ENCODE results near the gene PHEX.

PHEX gene

GRCh38 chrX:22135994-22136684, 104.0 kb downstream of the PHEX start:
- DNase-seq (ENCODE audit: low spot score) = peak; percentile 34
- peak; percentile 49 for TF ChIP-seq CTCF (IDR thresholded peaks at IDR 0.05; ENCODE audit: extremely low read depth, insufficient read depth, missing control alignments)
- in situ Hi-C loops (cut with MboI; ENCODE audit: low pct_unique_long_range_greater_than_20kb, low sequenced_read_pairs, unreplicated experiment) = no loop called here

GRCh38 chrX:22136711-22137110, 104.6 kb downstream of the PHEX start:
- TF ChIP-seq CTCF (IDR thresholded peaks at IDR 0.05; ENCODE audit: extremely low read depth, insufficient read depth, missing control alignments) = no peak
- no peak for DNase-seq (ENCODE audit: low spot score)
- in situ Hi-C loops (cut with MboI; ENCODE audit: low pct_unique_long_range_greater_than_20kb, low sequenced_read_pairs, unreplicated experiment) = no loop called here

GRCh38 chrX:22139822-22140221, 107.7 kb downstream of the PHEX start:
- in situ Hi-C loops (cut with MboI; ENCODE audit: low pct_unique_long_range_greater_than_20kb, low sequenced_read_pairs, unreplicated experiment) = no loop called here
- no peak for TF ChIP-seq CTCF (IDR thresholded peaks at IDR 0.05; ENCODE audit: extremely low read depth, insufficient read depth, missing control alignments)
- DNase-seq (ENCODE audit: low spot score) = no peak

- in situ Hi-C loops (cut with MboI; ENCODE audit: low pct_unique_long_range_greater_than_20kb, low sequenced_read_pairs, unreplicated experiment) = no loop called here
- DNase-seq (ENCODE audit: low spot score) = no peak
- no peak for TF ChIP-seq CTCF (IDR thresholded peaks at IDR 0.05; ENCODE audit: extremely low read depth, insufficient read depth, missing control alignments)
These were observed 109.1 kb downstream of the PHEX start for GRCh38 chrX:22141047-22141730.

GRCh38 chrX:22147214-22147613, 115.1 kb downstream of the PHEX start:
- DNase-seq (ENCODE audit: low spot score) = no peak
- in situ Hi-C loops (cut with MboI; ENCODE audit: low pct_unique_long_range_greater_than_20kb, low sequenced_read_pairs, unreplicated experiment) = no loop called here

GRCh38 chrX:22147942-22148341, 115.8 kb downstream of the PHEX start:
- TF ChIP-seq CTCF (IDR thresholded peaks at IDR 0.05; ENCODE audit: extremely low read depth, insufficient read depth, missing control alignments) = no peak
- in situ Hi-C loops (cut with MboI; ENCODE audit: low pct_unique_long_range_greater_than_20kb, low sequenced_read_pairs, unreplicated experiment) = no loop called here

More at GRCh38 chrX:22147214-22147613, 115.1 kb downstream of the PHEX start:
- TF ChIP-seq CTCF (IDR thresholded peaks at IDR 0.05; ENCODE audit: extremely low read depth, insufficient read depth, missing control alignments) = no peak

More at GRCh38 chrX:22147942-22148341, 115.8 kb downstream of the PHEX start:
- DNase-seq (ENCODE audit: low spot score) = no peak
